Measurements from ENCODE around the gene ABCA2.

- TF ChIP-seq POLR2AphosphoS5 (IDR thresholded peaks at IDR 0.05) = peak in 1 of 2 donors; percentile 21
- no peak for TF ChIP-seq CTCF (IDR thresholded peaks at IDR 0.05)
- peak in 1 of 4 donors; percentile 57 for TF ChIP-seq POLR2A (IDR thresholded peaks at IDR 0.05)
- no peak for TF ChIP-seq EP300 (IDR thresholded peaks at IDR 0.05)
Measured at GRCh38 chr9:137032858-137033257, 4.8 kb upstream of the ABCA2 start.
